Ammon's horn (tissue), 1 donor: Measurements from ENCODE around the gene ADAP1.

Experiments
- DNase-seq: peaks from one replicate; pipeline ENCODE4 v3.0.0-alpha.2; 2016; ENCODE audit warnings: low spot score

ADAP1 gene

DNA sequence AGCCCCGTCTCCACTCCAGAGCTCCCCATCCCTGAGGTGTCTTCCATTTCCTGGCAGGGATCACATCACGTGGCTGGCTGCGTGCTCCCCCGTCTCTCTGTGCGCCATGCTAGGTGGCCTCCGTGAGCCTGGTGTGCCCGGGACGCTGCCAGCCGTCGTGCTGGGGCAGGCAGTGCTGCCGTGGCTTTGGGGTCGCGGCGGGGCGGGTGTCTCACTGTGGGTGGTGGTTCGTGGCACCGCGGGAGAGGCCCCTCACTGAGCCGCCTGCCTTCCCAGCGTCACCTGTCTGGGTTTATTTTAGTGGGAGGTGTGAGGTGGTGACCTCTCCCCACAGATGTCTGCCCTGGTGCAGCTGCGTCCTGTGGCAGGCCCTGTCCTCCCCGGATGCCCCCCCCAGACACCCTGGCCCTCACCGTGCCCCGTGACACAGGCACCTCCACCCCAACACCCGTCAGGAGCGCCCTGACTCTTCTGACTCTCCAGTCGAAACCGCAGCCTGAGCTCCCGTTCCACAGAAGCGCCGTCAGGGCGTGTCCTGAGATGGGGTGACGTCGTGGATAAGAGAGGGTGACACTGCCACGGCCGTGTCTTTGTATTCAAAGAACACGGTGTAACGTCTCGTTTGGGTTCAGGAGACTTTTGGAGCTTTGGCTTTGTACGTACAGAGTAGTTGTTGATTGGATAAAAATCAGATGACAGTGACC, 60.2 kb downstream of the ADAP1 start:
- DNase-seq: no peak

- no peak for DNase-seq
Measured at GRCh38 chr7:893686-894085, 60.8 kb downstream of the ADAP1 start.

DNA sequence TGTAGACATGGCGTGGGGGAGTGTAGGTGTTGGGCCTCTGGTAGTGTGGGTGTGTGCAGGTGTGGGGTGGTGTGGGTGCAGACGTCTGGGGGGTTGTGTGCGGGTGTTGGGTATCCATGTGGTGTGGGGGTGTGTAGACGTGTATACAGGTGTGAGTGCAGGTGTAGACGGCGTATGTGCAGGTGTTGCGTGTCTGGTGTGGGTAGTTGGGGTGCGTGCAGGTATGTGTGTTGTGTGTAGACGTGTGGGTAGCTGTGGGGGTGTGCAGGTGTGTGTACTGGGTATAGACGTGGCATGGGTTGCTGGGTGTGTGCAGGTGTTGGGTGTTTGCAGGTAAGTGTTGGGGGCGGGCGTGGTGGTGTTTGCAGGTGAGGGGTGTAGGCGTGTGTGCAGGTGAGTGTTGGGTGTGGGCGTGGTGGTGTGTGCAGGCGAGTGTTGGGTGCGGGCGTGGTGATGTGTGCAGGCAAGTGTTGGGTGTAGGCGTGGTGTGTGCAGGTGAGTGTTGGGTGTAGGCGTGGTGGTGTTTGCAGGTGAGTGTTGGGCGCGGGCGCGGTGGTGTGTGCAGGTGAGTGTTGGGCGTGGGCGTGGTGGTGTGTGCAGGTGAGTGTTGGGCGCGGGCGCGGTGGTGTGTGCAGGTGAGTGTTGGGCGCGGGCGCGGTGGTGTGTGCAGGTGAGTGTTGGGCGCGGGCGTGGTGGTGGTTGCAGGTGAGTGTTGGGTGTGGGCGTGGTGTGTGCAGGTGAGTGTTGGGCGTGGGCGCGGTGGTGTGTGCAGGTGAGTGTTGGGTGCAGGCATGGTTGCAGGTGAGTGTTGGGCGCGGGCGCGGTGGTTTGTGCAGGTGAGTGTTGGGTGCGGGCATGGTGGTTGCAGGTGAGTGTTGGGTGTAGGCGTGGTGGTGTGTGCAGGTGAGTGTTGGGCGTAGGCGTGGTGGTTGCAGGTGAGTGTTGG, 61.6 kb downstream of the ADAP1 start:
- no peak for DNase-seq

- DNase-seq: no peak
Measured at GRCh38 chr7:891805-892204, 62.7 kb downstream of the ADAP1 start.

DNA sequence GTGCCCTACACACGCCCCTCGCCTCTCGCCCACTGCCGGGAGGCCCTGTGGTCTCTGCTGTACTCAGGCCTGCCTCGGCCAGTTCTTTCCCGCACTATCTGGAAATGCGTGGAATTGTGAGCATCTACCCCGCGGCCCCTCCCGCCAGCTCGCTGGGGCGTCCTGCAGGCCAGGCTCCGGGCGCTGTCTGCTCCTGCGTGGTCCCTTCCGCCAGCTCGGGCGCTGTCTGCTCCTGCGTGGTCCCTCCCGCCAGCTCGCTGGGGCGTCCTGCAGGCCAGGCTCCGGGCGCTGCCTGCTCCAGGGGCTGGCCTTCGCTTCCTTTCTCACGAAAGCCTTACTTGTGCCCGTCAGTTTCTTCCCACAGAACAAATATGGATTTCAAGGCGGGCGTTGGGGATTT, 63.2 kb downstream of the ADAP1 start:
- no peak for DNase-seq

DNA sequence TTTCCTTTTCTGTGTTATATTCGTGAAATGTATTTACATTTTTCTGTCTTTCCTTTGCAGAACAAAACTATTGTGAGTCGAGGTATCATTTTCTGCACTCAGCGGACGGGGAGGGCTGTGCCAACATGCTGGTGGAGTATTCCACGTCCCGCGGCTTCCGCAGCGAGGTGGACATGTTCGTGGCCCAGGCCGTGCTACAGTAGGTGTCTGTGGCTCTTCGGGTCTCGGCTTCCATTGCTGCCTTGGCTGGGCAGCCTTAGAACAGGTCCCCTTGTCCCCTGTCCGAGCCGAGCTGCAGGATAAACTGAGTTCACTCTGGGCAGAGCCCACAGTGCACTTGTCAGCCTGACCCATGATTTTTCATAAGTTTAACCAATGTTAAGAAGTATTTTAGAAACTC, 63.6 kb downstream of the ADAP1 start:
- no peak for DNase-seq

- no peak for DNase-seq
Measured at GRCh38 chr7:889391-889790, 65.1 kb downstream of the ADAP1 start.

DNA sequence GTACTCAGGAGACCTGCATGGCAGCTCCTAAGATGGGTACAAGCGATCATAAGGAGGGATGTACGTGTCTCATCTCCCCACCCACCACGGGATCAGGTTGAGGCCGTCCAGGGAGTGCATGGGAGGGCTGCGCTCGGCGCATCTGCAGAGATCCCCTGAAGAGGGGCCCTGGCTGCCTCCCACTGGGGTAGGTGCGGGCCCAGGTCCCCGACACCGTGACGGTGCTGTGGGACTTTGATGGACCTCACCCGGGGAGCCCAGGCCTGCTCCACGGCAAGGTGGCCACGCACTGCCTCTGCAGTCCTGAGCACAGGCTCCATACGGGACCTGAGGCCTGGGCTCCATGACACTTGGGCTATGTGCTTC, 65.5 kb downstream of the ADAP1 start:
- no peak for DNase-seq

DNA sequence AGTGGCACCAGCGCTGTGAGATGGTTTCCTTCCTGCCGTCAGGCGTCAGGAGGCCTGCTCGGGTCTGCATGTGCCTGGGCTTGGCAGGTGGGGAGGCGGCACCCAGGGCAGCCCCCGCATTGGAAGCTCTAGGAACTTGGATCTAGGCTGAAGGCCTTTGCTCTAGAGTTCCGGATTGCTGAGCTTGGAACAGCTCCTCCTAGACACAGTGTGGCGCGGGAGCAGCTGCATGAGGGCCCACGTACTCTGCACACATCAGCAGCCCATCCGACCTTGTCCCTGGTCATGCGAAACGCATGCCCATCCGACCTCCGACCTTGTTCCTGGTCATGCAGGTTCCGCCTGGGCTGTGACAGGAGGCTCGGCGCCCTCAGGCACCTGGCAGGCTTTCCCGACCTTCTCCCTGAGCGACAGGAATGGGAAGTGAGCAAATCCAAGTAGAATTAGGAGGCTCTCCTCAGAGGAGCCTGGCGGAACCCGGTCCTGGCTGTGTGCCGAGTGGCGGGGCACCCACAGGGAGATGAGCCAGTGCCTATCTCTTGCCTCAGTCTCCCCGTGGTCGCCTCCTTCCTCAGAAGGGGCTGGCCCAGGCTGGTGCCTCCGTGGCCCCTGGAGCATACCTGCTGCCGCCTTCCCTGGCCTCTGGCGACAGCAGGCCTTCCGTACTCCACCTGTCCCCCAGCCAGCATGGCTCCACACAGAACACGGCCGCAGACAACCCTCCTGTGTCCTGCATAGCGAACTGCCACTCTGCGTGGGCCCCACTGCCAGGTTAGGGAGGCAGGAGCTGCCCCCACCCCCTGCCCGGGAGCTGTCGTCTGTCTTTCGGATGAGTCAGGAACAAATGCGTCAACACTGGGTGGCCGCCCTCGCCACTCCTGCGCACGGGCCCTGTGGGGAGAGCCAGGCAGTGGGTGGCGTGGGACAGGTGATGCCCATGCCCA, 66.1 kb downstream of the ADAP1 start:
- no peak for DNase-seq

DNA sequence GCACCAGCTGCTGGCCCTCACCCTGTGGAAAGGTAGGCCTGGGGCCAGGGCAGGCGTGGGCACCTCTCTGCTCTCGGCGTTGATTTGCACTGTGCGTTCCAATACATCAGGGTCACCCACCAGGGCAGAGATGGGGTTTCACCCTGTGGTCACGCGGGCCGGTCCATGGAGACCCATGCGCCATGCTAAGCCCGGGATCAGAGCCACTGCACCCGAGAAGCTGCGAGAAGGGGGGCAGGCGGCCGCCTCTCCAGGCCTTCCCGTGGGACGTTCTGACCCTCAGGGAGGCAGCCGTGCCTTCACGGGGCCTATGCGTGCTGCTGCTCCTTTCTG, 67.0 kb downstream of the ADAP1 start:
- DNase-seq: no peak

GRCh38 chr7:886626-887487, 67.6 kb downstream of the ADAP1 start:
- no peak for DNase-seq

GRCh38 chr7:885893-886625, 68.4 kb downstream of the ADAP1 start:
- no peak for DNase-seq

GRCh38 chr7:885261-885892, 69.1 kb downstream of the ADAP1 start:
- no peak for DNase-seq

GRCh38 chr7:884191-885003, 70.1 kb downstream of the ADAP1 start:
- no peak for DNase-seq

GRCh38 chr7:883055-884021, 71.1 kb downstream of the ADAP1 start:
- DNase-seq: no peak

GRCh38 chr7:882336-883035, 72.0 kb downstream of the ADAP1 start:
- DNase-seq: no peak

GRCh38 chr7:881441-882234, 72.8 kb downstream of the ADAP1 start:
- no peak for DNase-seq
